ENCODE measurements around the gene F2RL2. TPM values are rescaled to one million over a fixed set of nuclear protein-coding genes. Genes with fewer than 3 reads are reported as not detected.
"Not testable (repeated sequence)": the region's sequence is repeated elsewhere in the genome, so short reads cannot be mapped to it uniquely, and the experiment has no call there.

The F2RL2 gene
- total RNA-seq, 2 donors from 2014 or later: 0.31 to 0.84 TPM

GRCh38 chr5:76625087-76625815, 2.0 kb upstream of the F2RL2 start:
- DNase-seq: no peak
- intact Hi-C loops (cut with DNase I, micrococcal nuclease): no loop called here
- no peak for ATAC-seq

GRCh38 chr5:76622076-76622475, 1.1 kb downstream of the F2RL2 start:
- DNase-seq: no peak
- intact Hi-C loops (cut with DNase I, micrococcal nuclease): no loop called here
- no peak for ATAC-seq

GRCh38 chr5:76620166-76620565, 3.0 kb downstream of the F2RL2 start:
- DNase-seq (no peak), ATAC-seq (no peak)
- intact Hi-C loops (cut with DNase I, micrococcal nuclease): no loop called here

GRCh38 chr5:76617675-76618074, 5.5 kb downstream of the F2RL2 start:
- DNase-seq: no peak
- ATAC-seq: no peak
- intact Hi-C loops (cut with DNase I, micrococcal nuclease): no loop called here

GRCh38 chr5:76617229-76617628, 6.0 kb downstream of the F2RL2 start:
- DNase-seq (no peak), ATAC-seq (no peak)
- intact Hi-C loops (cut with DNase I, micrococcal nuclease): no loop called here

GRCh38 chr5:76616206-76616605, 7.0 kb downstream of the F2RL2 start:
- DNase-seq: no peak
- ATAC-seq: no peak
- intact Hi-C loops (cut with DNase I, micrococcal nuclease): no loop called here

GRCh38 chr5:76615759-76616158, 7.4 kb downstream of the F2RL2 start:
- DNase-seq (no peak), ATAC-seq (no peak)
- intact Hi-C loops (cut with DNase I, micrococcal nuclease): no loop called here

GRCh38 chr5:76612942-76613341, 10.3 kb downstream of the F2RL2 start:
- intact Hi-C loops (cut with DNase I, micrococcal nuclease): no loop called here
- no peak for DNase-seq
- no peak for ATAC-seq

- intact Hi-C loops (cut with DNase I, micrococcal nuclease): no loop called here
- ATAC-seq (no peak), DNase-seq (no peak)
Measured at GRCh38 chr5:76610196-76610595, 13.0 kb downstream of the F2RL2 start.

GRCh38 chr5:76608833-76609232, 14.4 kb downstream of the F2RL2 start:
- intact Hi-C loops (cut with DNase I, micrococcal nuclease): loop anchor here in 1 of 2 donors (10.0 kb wide), 1 partner anchor 166 kb away; no protein-coding TSS in a partner anchor
- ATAC-seq: no peak

GRCh38 chr5:76607353-76607871, 15.8 kb downstream of the F2RL2 start:
- DNase-seq: no peak
- intact Hi-C loops (cut with DNase I, micrococcal nuclease): loop anchor here in 1 of 2 donors (10.0 kb wide), 1 partner anchor 167 kb away; no protein-coding TSS in a partner anchor
- no peak for ATAC-seq

More at GRCh38 chr5:76608833-76609232, 14.4 kb downstream of the F2RL2 start:
- DNase-seq: no peak

- ATAC-seq (no peak), DNase-seq (no peak)
- intact Hi-C loops (cut with DNase I, micrococcal nuclease): loop anchor here in 1 of 2 donors (10.0 kb wide), 1 partner anchor 168 kb away; no protein-coding TSS in a partner anchor
Measured at GRCh38 chr5:76606701-76607100, 16.5 kb downstream of the F2RL2 start.

- intact Hi-C loops (cut with DNase I, micrococcal nuclease): loop anchor here in 1 of 2 donors (10.0 kb wide), 1 partner anchor 170 kb away; no protein-coding TSS in a partner anchor
- DNase-seq: no peak
- peak; percentile 89 for ATAC-seq
Measured at GRCh38 chr5:76604838-76605237, 18.4 kb downstream of the F2RL2 start.

- not testable (repeated sequence) for ATAC-seq, DNase-seq
- intact Hi-C loops (cut with DNase I, micrococcal nuclease): loop anchor here in 1 of 2 donors (10.0 kb wide), 1 partner anchor 171 kb away; no protein-coding TSS in a partner anchor
Measured at GRCh38 chr5:76603991-76604390, 19.2 kb downstream of the F2RL2 start.

GRCh38 chr5:76602094-76602726, 21.0 kb downstream of the F2RL2 start:
- intact Hi-C loops (cut with DNase I, micrococcal nuclease): loop anchor here in 1 of 2 donors (10.0 kb wide), 1 partner anchor 173 kb away; no protein-coding TSS in a partner anchor
- ATAC-seq (no peak), DNase-seq (no peak)

- DNase-seq (no peak), ATAC-seq (peak; percentile 69)
- intact Hi-C loops (cut with DNase I, micrococcal nuclease): loop anchor here in 1 of 2 donors (10.0 kb wide), 1 partner anchor 173 kb away; no protein-coding TSS in a partner anchor
Measured at GRCh38 chr5:76601470-76601869, 21.7 kb downstream of the F2RL2 start.

- ATAC-seq: no peak
- intact Hi-C loops (cut with DNase I, micrococcal nuclease): loop anchor here in 1 of 2 donors (10.0 kb wide), 1 partner anchor 174 kb away; no protein-coding TSS in a partner anchor
- DNase-seq: no peak
Measured at GRCh38 chr5:76600716-76601115, 22.5 kb downstream of the F2RL2 start.

GRCh38 chr5:76598531-76598930, 24.7 kb downstream of the F2RL2 start:
- ATAC-seq (no peak), DNase-seq (no peak)
- intact Hi-C loops (cut with DNase I, micrococcal nuclease): no loop called here

- intact Hi-C loops (cut with DNase I, micrococcal nuclease): no loop called here
- DNase-seq: no peak
- no peak for ATAC-seq
Measured at GRCh38 chr5:76595755-76596481, 27.3 kb downstream of the F2RL2 start.

Data from left colon (tissue), 2 donors.